Loucy (cell line): ENCODE data around the gene SLC2A11.

Source experiments
- EZH2phosphoT487 ChIP-seq: fragments of 200-600 bp; IDR thresholded peaks from 2 replicates; pipeline ENCODE4 v1.6.1; 2018; ENCODE audit warnings: antibody characterized with exemption, mild to moderate bottlenecking, moderate library complexity, borderline replicate concordance
- TF ChIP-seq, protein P1 (sequence below): fragments of 200-600 bp; sonication (generic); conservative IDR thresholded peaks from 2 replicates; pipeline ENCODE4 v1.5.1; 2014; ENCODE audit warnings: mild to moderate bottlenecking, antibody characterized with exemption, low read length

DNA sequence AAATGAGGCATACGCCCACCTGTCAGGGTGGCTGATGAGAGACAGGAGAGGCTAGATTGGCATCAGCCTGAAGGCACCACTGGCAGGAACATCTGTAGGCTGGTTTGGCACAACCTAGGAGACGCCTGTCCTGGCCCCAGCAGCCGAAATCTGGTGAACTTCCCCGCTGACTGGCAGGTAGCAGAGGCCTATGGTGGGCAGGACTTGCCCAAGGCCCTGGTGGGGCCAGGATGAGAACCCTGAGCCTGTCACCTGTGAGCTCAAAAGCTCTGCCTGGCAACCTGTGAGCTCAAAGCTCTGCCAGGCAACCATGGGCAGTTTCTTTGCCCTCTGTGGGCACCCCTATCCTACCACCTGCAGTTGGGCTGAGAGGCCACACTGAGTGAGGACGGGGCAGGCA is 21.4 kb upstream of the SLC2A11 start:
- TF ChIP-seq, protein P1, sequence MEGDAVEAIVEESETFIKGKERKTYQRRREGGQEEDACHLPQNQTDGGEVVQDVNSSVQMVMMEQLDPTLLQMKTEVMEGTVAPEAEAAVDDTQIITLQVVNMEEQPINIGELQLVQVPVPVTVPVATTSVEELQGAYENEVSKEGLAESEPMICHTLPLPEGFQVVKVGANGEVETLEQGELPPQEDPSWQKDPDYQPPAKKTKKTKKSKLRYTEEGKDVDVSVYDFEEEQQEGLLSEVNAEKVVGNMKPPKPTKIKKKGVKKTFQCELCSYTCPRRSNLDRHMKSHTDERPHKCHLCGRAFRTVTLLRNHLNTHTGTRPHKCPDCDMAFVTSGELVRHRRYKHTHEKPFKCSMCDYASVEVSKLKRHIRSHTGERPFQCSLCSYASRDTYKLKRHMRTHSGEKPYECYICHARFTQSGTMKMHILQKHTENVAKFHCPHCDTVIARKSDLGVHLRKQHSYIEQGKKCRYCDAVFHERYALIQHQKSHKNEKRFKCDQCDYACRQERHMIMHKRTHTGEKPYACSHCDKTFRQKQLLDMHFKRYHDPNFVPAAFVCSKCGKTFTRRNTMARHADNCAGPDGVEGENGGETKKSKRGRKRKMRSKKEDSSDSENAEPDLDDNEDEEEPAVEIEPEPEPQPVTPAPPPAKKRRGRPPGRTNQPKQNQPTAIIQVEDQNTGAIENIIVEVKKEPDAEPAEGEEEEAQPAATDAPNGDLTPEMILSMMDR: no peak
- TF ChIP-seq EZH2phosphoT487: no peak
